ENCODE measurements around the gene MED23.

DNA sequence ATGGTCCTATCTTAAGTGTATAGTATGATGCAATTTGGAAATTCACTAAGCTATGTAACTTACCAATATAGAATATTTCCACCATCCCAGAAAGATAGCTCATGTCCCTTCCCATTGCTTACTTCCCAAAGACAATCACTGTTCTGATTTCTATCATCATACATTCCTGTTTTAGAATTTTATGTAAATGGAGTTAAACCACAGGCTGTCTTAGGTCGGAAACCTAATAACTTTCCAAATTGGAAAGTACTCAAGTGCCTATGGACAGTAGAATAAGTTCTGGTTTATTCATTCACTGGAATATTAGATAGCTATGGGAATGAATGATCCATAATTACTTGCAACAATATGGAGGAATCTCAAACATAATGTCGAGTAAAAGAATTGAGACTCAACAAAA, 29.2 kb upstream of the MED23 start:
- no peak for TF ChIP-seq RAD21 (IDR thresholded peaks at IDR 0.05; ENCODE audit: low read depth)
- TF ChIP-seq CREB1 (IDR thresholded peaks at IDR 0.05; ENCODE audit: low read depth): no peak
- TF ChIP-seq USF1 (IDR thresholded peaks at IDR 0.05): no peak
- TF ChIP-seq YY1 (IDR thresholded peaks at IDR 0.05; ENCODE audit: low read depth): no peak
- TF ChIP-seq TCF12 (IDR thresholded peaks at IDR 0.05; ENCODE audit: low read depth): no peak
- no peak for TF ChIP-seq REST (IDR thresholded peaks at IDR 0.05; ENCODE audit: low read depth)
- no peak for TF ChIP-seq EGR1 (IDR thresholded peaks at IDR 0.05)
- TF ChIP-seq EP300 (IDR thresholded peaks at IDR 0.05; ENCODE audit: borderline replicate concordance): no peak
- no peak for TF ChIP-seq CEBPB (IDR thresholded peaks at IDR 0.05)
